Activated T-cell treated with anti-CD3 and anti-CD28 coated beads for 4 hours (primary cell): Measurements from ENCODE around the gene WNT6.

Experiments
- DNase-seq: peaks from one replicate; pipeline ENCODE4 v3.0.0-alpha.2; 2020

WNT6 gene

GRCh38 chr2:218895326-218895725, 35.7 kb downstream of the WNT6 start:
- no peak for DNase-seq

- DNase-seq: no peak
Observed at GRCh38 chr2:218895759-218896500, 36.3 kb downstream of the WNT6 start.

GRCh38 chr2:218896501-218897393, 37.1 kb downstream of the WNT6 start:
- peak; percentile 78 for DNase-seq

GRCh38 chr2:218897394-218898108, 37.9 kb downstream of the WNT6 start:
- no peak for DNase-seq

DNA sequence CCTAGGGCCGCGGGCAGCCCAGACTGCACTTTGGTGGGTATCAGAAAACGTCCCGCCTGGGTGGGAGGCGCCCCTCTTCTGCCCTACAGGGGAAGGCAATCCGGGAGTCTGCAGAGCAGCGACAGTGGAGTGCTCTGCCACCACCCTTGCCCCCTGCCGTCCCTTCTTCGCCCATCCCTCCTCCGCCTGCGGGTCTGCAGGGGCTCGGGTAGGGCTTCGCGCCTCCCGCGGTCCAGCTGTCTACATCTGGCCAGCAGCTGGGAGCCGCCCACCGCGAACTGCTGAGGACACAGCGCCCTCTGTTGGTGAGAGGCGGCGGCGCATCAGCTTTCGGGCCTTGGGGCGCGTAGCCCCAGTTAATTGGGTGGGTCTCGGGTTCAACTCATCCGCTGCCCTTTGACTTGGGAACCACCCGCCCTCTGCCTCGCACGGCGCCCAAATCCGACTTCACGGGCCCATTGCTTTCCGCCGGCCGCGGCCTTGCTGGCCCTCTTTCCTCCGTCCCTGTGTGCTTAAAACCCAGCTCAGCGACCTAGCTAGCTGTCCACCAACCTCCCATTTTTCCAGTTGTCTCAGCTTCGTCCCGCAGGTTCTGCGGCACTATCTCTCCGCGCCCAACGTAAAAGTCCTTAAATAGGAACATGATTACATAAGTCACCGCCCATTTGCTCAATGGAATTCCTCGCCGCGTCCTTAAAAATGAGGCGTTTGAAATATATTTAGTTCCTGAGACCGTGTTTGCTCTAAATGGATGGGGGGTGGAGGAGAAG, 38.7 kb downstream of the WNT6 start:
- DNase-seq: peak; percentile 77

GRCh38 chr2:218899147-218899546, 39.5 kb downstream of the WNT6 start:
- no peak for DNase-seq

- DNase-seq: no peak
Observed at GRCh38 chr2:218902427-218902826, 42.8 kb downstream of the WNT6 start.

- no peak for DNase-seq
Observed at GRCh38 chr2:218904176-218904575, 44.6 kb downstream of the WNT6 start.

DNA sequence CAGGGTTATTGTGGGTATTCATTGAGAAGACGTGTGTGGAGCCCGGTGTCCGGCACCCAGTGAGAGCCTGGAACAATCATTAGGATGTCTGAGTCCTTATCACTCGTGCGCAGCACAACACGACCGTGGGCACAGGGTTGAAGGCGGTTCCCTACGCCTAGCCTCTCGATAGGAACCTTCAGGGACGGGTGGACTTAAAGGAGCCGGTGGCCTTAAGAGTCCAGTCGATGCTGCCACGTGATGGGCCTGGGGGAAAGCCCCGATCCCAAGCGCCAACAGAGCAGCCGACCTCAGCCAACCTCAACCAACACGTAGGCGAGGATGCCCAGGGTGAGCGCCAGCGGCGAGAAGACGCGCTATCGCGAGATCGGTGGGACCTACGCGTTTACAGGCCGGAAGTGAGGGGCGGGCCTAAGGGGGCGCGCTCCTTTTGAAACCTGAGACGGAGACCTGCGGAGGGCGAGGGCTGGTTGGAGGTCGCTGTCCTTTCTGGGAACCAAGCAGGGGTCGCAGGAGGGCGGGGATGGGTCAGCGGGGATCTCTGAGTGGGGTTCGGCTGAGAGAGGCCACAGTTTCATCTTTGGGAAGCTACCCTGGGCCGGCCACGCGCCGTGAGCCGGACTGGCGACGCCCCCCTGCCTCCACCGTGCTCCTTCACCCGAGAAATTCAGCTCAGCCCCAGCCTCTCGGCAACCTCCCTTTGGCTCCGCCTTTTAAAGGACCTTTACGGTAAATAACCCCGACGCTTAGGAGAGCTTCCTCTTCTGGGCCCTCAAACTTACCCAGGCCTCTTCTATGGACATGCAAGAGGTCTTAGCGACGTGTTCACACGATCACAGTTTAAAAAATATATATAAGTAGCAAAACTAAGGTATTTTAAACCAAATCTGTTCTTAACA, 49.4 kb downstream of the WNT6 start:
- peak; percentile 85 for DNase-seq

DNA sequence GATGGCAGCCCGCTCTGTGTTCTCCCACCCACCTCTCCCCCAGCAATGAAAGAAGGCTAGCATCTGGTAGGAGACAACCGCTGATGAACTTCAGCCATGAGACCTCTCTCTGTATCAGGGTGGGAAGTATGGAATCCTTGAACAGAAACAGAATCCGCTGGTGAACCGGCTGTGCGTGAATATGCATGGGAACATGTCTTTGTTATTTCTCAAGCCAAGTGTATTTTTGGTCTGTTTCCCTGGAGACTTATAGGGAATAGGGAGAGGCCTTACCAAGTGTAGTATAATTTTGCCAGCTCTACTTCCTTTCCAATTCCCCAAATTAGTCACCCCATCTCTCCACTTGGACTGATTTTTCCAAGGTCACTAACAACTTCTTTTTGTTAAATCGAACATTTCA, 51.1 kb downstream of the WNT6 start:
- no peak for DNase-seq

GRCh38 chr2:218920504-218920903, 60.9 kb downstream of the WNT6 start:
- DNase-seq: no peak
